ENCODE results near the gene GTF2A1L. TPM values are rescaled to one million over a fixed set of nuclear protein-coding genes. Genes with fewer than 3 reads are reported as not detected.

Gene GTF2A1L
- total RNA-seq, 4 donors from 2014 or later: 0.16 to 1.8 TPM; not detected in 2

- in situ Hi-C loops (cut with MboI; ENCODE audit: low sequenced_read_pairs in 4 of 4): no loop called here
- DNase-seq (no peak), ATAC-seq (no peak)
- intact Hi-C loops (cut with DNase I; ENCODE audit: low total_unique reads): no loop called here
- Histone ChIP-seq H3K4me1 (no peaks in the 10 kb centered on the region), H3K4me3 (no peak overlapping the region), H3K9me3 (no peaks in the 10 kb centered on the region), H3K27me3 (no peaks in the 10 kb centered on the region), H3K27ac (no peak overlapping the region), H3K36me3 (no peaks in the 10 kb centered on the region)
- TF ChIP-seq POLR2A (IDR thresholded peaks at IDR 0.05): no peak
- TF ChIP-seq CTCF (IDR thresholded peaks at IDR 0.05 in 4 of 5, conservative IDR thresholded peaks at IDR 0.05 in 1 of 5): no peak
Observed at GRCh38 chr2:48713647-48714046, 96.0 kb downstream of the GTF2A1L start.

GRCh38 chr2:48714245-48714644 is 96.6 kb downstream of the GTF2A1L start:
- H3K27ac ChIP-seq: no peak overlapping the region
- in situ Hi-C loops (cut with MboI; ENCODE audit: low sequenced_read_pairs in 4 of 4) (no loop called here), intact Hi-C loops (cut with DNase I; ENCODE audit: low total_unique reads) (no loop called here)
- no peaks in the 10 kb centered on the region for H3K27me3 ChIP-seq
- ATAC-seq: no peak
- no peaks in the 10 kb centered on the region for H3K9me3 ChIP-seq
- TF ChIP-seq POLR2A (IDR thresholded peaks at IDR 0.05): no peak
- no peak for TF ChIP-seq CTCF (IDR thresholded peaks at IDR 0.05 in 4 of 5, conservative IDR thresholded peaks at IDR 0.05 in 1 of 5)
- no peaks in the 10 kb centered on the region for H3K4me1 ChIP-seq
- DNase-seq: no peak
- no peaks in the 10 kb centered on the region for H3K36me3 ChIP-seq
- no peak overlapping the region for H3K4me3 ChIP-seq

GRCh38 chr2:48715042-48715899 is 97.6 kb downstream of the GTF2A1L start:
- Histone ChIP-seq H3K36me3 (no peaks in the 10 kb centered on the region), H3K27ac (no peak overlapping the region), H3K27me3 (no peaks in the 10 kb centered on the region), H3K4me3 (no peak overlapping the region), H3K4me1 (no peaks in the 10 kb centered on the region), H3K9me3 (no peaks in the 10 kb centered on the region)
- intact Hi-C loops (cut with DNase I; ENCODE audit: low total_unique reads): no loop called here
- TF ChIP-seq CTCF (IDR thresholded peaks at IDR 0.05 in 4 of 5, conservative IDR thresholded peaks at IDR 0.05 in 1 of 5) (no peak), POLR2A (IDR thresholded peaks at IDR 0.05) (no peak)
- ATAC-seq (no peak), DNase-seq (peak in 1 of 2 donors; percentile 20)
- in situ Hi-C loops (cut with MboI; ENCODE audit: low sequenced_read_pairs in 4 of 4): no loop called here

- no peaks in the 10 kb centered on the region for H3K9me3 ChIP-seq
- no peaks in the 10 kb centered on the region for H3K36me3 ChIP-seq
- DNase-seq (no peak), ATAC-seq (no peak)
- H3K27me3 ChIP-seq: no peaks in the 10 kb centered on the region
- no peak overlapping the region for H3K27ac ChIP-seq
- intact Hi-C loops (cut with DNase I; ENCODE audit: low total_unique reads): no loop called here
- in situ Hi-C loops (cut with MboI; ENCODE audit: low sequenced_read_pairs in 4 of 4): no loop called here
- H3K4me1 ChIP-seq: no peaks in the 10 kb centered on the region
- no peak overlapping the region for H3K4me3 ChIP-seq
- TF ChIP-seq CTCF (IDR thresholded peaks at IDR 0.05 in 4 of 5, conservative IDR thresholded peaks at IDR 0.05 in 1 of 5): no peak
- TF ChIP-seq POLR2A (IDR thresholded peaks at IDR 0.05): no peak
Observed at GRCh38 chr2:48715956-48716355, 98.3 kb downstream of the GTF2A1L start.

Measured in gastrocnemius medialis (tissue), 4 donors.